ENCODE measurements around the gene CD46. TPM values are rescaled to one million over a fixed set of nuclear protein-coding genes. Genes with fewer than 3 reads are reported as not detected.

The CD46 gene
- total RNA-seq, 1 experiment from 2014 or later = 91.4 TPM

DNA sequence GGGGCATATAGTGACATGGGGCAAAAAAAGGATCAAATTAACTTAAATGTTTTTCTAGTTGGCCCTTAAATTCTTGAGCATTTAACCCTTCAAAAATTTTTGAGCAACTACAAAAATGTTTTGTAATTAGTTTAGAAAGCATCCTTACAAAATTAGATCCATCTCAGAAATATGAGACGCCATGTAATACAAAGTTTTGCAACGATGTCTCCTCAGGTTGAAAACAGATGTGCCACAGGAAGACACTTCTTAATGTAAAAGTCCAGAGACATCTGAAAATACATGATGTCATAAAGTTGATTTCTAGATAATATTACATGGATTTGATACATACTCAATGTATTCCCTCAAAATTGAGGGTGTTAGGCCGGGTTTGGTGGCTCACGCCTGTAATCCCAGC lies 37.5 kb downstream of the CD46 start:
- ChIA-PET POLR2A (ENCODE audit: low non-redundant PET) (no interaction called here), CTCF (no interaction called here)
- no peaks in the 10 kb centered on the region for H3K4me1 ChIP-seq (ENCODE audit: insufficient read depth, low read length, poor library complexity, severe bottlenecking)
- H3K4me3 ChIP-seq (ENCODE audit: low read depth, low read length, poor library complexity, severe bottlenecking) = no peak overlapping the region
- TF ChIP-seq EZH2 (IDR thresholded peaks at IDR 0.05; ENCODE audit: borderline replicate concordance, low read depth, low read length, poor library complexity, severe bottlenecking) = no peak
- TF ChIP-seq, protein P1, sequence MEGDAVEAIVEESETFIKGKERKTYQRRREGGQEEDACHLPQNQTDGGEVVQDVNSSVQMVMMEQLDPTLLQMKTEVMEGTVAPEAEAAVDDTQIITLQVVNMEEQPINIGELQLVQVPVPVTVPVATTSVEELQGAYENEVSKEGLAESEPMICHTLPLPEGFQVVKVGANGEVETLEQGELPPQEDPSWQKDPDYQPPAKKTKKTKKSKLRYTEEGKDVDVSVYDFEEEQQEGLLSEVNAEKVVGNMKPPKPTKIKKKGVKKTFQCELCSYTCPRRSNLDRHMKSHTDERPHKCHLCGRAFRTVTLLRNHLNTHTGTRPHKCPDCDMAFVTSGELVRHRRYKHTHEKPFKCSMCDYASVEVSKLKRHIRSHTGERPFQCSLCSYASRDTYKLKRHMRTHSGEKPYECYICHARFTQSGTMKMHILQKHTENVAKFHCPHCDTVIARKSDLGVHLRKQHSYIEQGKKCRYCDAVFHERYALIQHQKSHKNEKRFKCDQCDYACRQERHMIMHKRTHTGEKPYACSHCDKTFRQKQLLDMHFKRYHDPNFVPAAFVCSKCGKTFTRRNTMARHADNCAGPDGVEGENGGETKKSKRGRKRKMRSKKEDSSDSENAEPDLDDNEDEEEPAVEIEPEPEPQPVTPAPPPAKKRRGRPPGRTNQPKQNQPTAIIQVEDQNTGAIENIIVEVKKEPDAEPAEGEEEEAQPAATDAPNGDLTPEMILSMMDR (conservative IDR thresholded peaks at IDR 0.05; ENCODE audit: low read depth, low read length) = no peak
- H3K36me3 ChIP-seq (ENCODE audit: insufficient read depth, low read length, poor library complexity, severe bottlenecking) = peaks cover 37% of the 10 kb centered on the region
- no peaks in the 10 kb centered on the region for H3K27me3 ChIP-seq (replicated peaks; ENCODE audit: insufficient read depth, low read depth, low read length, poor library complexity)
- no peak for DNase-seq (ENCODE audit: low spot score)
- H3K27ac ChIP-seq (ENCODE audit: low read depth, low read length, poor library complexity, severe bottlenecking) = no peak overlapping the region
- H3K9me3 ChIP-seq (ENCODE audit: low read depth, low read length, poor library complexity, severe bottlenecking) = no peaks in the 10 kb centered on the region
- BruUV-seq (replicated peaks) = no TSS peak
- intact Hi-C loops (cut with micrococcal nuclease; ENCODE audit: unreplicated experiment) = no loop called here

DNA sequence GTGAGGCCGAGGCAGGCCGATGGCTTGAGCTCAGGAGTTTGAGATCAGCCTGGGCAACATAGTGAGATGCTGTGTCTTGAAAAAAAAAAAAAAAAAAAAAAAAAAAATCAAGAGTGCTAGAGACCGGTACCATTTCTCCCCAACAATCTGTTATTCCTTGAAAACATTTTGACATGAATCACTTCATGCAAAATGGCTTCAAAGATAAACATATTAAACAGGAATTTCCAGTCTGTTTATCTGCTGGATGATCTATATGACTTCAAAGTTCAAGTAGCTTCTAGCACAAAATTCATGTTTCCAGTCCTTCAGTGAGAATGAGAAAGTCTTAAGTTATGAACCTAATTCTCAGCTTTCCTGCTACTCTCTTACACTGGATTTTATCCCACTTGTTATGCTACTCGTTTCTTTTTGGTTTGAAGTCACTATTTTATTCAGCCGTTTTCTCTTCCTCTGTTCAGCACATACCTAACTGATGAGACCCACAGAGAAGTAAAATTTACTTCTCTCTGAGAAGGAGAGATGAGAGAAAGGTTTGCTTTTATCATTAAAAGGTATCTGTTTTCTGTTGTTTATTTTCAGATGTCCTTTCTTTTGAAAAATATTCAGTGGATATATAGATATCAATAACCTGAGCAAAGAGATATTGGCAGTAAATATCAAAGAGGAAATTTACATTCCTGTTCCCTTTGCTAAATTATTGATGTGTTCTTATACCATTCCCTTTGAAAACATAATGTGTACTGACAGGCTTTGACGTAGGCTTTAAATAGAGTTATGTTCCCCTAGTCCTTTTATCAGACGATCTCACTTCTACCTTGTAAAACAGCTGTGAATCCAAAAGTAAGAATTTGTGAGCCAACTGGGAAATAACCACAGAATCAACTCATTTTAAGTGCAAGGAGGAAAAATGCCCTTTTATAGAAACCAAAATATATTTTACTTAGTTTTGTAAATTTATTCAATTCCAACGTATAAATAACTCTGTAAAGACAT lies 38.2 kb downstream of the CD46 start:
- Histone ChIP-seq H3K4me1 (ENCODE audit: insufficient read depth, low read length, poor library complexity, severe bottlenecking) (no peaks in the 10 kb centered on the region), H3K9me3 (ENCODE audit: low read depth, low read length, poor library complexity, severe bottlenecking) (no peaks in the 10 kb centered on the region), H3K27me3 (replicated peaks; ENCODE audit: insufficient read depth, low read depth, low read length, poor library complexity) (no peaks in the 10 kb centered on the region), H3K4me3 (ENCODE audit: low read depth, low read length, poor library complexity, severe bottlenecking) (no peak overlapping the region), H3K36me3 (ENCODE audit: insufficient read depth, low read length, poor library complexity, severe bottlenecking) (peaks cover 30% of the 10 kb centered on the region), H3K27ac (ENCODE audit: low read depth, low read length, poor library complexity, severe bottlenecking) (no peak overlapping the region)
- TF ChIP-seq, protein P1 (conservative IDR thresholded peaks at IDR 0.05; ENCODE audit: low read depth, low read length) = no peak
- no peak for TF ChIP-seq EZH2 (IDR thresholded peaks at IDR 0.05; ENCODE audit: borderline replicate concordance, low read depth, low read length, poor library complexity, severe bottlenecking)
- POLR2A ChIA-PET (ENCODE audit: low non-redundant PET) = no interaction called here
- intact Hi-C loops (cut with micrococcal nuclease; ENCODE audit: unreplicated experiment) = no loop called here
- CTCF ChIA-PET = no interaction called here
- BruUV-seq (replicated peaks) = no TSS peak
- DNase-seq (ENCODE audit: low spot score) = no peak

DNA sequence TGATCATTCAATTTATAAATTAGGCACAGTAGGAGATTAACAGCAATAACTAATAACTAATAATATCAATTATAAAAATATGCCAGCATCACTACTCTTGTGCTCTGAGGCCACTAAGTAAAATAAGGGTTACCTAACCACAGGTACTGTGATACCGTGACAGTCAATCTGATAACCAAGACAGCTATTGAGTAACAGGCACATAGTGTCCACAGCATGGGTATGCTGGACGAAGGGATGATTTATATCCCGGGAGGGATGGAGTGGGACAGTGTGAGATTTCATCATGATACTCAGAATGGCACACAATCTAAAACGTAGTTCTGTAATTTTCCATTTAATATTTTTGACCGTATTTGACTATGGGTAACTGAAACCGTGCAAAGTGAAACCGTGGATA lies 39.4 kb downstream of the CD46 start:
- intact Hi-C loops (cut with micrococcal nuclease; ENCODE audit: unreplicated experiment) = no loop called here
- CTCF ChIA-PET = no interaction called here
- Histone ChIP-seq H3K27me3 (replicated peaks; ENCODE audit: insufficient read depth, low read depth, low read length, poor library complexity) (no peaks in the 10 kb centered on the region), H3K36me3 (ENCODE audit: insufficient read depth, low read length, poor library complexity, severe bottlenecking) (peaks cover 19% of the 10 kb centered on the region), H3K4me1 (ENCODE audit: insufficient read depth, low read length, poor library complexity, severe bottlenecking) (no peaks in the 10 kb centered on the region), H3K4me3 (ENCODE audit: low read depth, low read length, poor library complexity, severe bottlenecking) (no peak overlapping the region), H3K9me3 (ENCODE audit: low read depth, low read length, poor library complexity, severe bottlenecking) (no peaks in the 10 kb centered on the region), H3K27ac (ENCODE audit: low read depth, low read length, poor library complexity, severe bottlenecking) (no peak overlapping the region)
- POLR2A ChIA-PET (ENCODE audit: low non-redundant PET) = no interaction called here
- no peak for TF ChIP-seq EZH2 (IDR thresholded peaks at IDR 0.05; ENCODE audit: borderline replicate concordance, low read depth, low read length, poor library complexity, severe bottlenecking)
- TF ChIP-seq, protein P1 (conservative IDR thresholded peaks at IDR 0.05; ENCODE audit: low read depth, low read length) = no peak
- no TSS peak for BruUV-seq (replicated peaks)
- DNase-seq (ENCODE audit: low spot score) = no peak
